GM19043 (cell line): ENCODE data around the gene GPRC5C.
"Not testable (repeated sequence)": the region's sequence is repeated elsewhere in the genome, so short reads cannot be mapped to it uniquely, and the experiment has no call there.

Source experiments
- ATAC-seq: cut with Tn5 transposase; IDR thresholded peaks from one replicate; pipeline ENCODE4 v1.9.1; 2021; ENCODE audit warnings: low read depth; ENCODE audit not compliant: unreplicated experiment

The GPRC5C gene

DNA sequence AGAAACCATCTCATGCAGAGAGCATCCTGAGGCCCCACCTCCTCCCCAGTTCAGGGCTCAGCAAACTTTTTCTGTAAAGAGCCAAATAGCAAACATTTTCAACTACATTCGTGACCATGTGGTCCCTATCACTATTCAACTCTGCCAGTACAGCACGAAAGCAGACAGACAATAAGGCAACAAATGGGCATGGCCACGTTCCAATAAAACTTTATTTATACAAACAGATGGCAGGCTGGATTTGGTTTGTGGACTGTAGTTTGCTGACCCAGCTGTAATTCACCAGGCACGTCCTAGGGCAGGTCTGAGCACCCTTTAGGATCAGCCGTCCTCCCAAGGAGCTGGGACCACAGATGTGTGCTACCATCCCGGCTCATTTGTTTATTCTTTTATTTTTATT is 27.1 kb upstream of the GPRC5C start:
- no peak for ATAC-seq

DNA sequence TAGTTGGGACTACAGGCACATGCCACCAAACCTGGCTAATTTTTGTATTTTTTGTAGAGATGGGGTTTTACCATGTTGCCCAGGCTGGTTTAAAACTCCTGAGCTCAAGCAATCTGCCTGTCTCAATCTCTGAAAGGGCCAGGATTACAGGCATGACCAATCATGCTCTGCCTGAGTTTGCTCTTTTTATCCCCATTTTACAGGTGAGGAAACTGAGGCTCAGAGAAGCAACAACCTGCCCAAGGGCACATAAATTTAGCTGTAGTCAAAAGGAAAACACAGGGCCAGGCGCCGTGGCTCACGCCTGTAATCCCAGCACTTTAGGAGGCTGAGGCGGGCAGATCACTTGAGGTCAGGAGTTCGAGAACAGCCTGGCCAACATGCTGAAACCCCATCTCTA is 26.6 kb upstream of the GPRC5C start:
- not testable (repeated sequence) for ATAC-seq

GRCh38 chr17:74407384-74407783 is 24.5 kb upstream of the GPRC5C start:
- ATAC-seq, result no peak

GRCh38 chr17:74408262-74408661 is 23.6 kb upstream of the GPRC5C start:
- no peak for ATAC-seq

GRCh38 chr17:74408815-74409214 is 23.1 kb upstream of the GPRC5C start:
- no peak for ATAC-seq

DNA sequence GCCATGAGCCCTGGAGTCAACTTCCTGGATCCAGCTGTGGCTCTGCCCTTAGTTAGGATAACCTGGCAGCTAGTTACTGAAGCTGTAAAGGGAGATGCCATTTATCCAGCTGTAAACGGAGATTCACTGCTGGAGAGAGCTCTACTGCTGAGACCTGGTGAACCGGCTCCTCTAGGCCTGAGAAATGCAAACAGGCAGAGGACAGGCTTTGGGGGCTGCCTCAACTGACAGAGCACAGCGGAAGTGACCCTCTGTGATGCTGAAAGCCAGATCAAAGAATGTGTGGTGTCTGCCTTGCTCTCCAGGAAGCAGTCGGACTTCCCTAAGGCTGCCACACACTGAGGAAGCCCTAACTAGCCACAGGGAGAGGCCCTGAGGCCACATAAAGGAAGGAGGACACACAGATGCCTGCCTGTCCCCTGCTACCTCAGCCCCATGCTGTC is 21.9 kb upstream of the GPRC5C start:
- no peak for ATAC-seq

- no peak for ATAC-seq
These were observed 19.3 kb upstream of the GPRC5C start for GRCh38 chr17:74412581-74412980.

DNA sequence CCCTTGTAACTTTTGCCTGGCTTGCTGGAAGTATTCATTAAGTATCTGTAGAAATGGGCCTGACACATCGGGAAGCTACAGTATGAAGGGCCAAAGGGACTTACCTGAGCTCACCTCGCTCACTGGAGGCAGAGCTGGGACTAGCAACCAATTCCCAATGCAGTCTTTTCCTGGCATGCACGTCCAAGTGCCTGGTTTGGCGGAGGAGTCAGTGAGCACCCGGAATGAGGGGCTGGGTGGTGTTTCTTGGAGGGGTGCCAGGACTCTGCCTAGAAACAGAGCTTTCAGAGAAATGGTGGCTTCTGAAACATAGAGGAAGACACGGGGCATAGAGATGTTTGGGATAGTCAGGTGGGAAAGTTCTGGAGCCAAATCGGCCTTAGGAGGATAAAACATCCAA is 18.4 kb upstream of the GPRC5C start:
- ATAC-seq, result no peak

DNA sequence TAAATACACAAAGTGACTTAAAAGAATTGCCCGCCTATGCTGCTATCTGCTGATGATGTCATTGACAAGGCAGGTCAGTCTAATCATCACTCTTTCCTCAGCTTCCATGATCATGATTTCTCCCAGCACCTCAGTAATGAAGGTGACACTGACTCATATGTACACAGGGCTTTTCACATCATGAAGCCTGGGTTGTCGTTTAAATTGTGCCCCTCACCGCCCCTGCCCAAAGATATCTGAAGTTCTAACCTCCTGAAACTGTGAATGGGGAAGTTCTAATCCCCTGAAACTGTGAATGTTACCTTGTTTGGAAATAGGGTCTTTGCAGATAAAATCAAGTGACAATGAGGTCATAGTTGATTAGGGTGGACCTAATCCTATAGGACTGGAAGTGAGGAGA is 17.4 kb upstream of the GPRC5C start:
- no peak for ATAC-seq

GRCh38 chr17:74415608-74416396 is 16.1 kb upstream of the GPRC5C start:
- ATAC-seq, result no peak

DNA sequence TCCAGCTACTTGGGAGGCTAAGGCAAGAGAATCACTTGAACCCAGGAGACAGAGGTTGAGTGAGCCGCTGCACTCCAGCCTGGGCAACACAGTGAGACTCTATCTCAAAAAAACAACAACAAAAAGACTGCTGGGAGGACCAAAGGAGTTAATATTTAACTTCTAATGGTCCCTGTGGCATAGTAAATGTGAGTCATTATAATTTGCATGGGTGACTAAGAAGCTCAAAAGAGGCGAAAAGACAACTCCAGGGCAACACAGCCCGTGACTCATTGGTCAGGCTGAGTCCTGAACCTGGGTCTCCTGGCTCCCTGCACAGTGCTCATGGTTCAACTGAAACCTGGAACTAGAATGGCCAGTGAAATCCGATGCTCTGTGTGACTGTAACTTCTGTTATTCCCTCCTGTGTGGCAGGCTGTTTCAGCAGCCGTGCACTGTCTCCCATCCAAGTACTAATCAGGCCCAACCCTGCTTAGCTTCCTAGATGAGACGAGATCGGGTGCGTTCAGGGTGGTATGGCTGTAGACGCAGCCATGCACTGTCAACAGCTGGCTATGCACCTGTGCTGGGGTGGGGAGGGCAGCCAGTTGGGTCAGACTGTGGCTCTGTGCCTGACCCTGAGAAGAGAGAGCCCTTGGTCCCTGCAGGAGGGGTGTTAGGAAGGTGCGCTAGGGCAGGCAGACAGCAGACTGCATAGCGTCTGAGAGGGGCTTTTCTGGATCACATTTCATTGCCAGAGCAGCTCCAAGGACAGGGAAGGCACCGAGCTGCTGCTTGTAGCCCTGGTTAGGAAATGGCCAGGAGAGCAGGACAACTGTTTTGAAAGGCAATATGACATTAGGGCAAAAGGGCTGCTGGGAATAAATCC is 14.5 kb upstream of the GPRC5C start:
- ATAC-seq, result peak; percentile 58

DNA sequence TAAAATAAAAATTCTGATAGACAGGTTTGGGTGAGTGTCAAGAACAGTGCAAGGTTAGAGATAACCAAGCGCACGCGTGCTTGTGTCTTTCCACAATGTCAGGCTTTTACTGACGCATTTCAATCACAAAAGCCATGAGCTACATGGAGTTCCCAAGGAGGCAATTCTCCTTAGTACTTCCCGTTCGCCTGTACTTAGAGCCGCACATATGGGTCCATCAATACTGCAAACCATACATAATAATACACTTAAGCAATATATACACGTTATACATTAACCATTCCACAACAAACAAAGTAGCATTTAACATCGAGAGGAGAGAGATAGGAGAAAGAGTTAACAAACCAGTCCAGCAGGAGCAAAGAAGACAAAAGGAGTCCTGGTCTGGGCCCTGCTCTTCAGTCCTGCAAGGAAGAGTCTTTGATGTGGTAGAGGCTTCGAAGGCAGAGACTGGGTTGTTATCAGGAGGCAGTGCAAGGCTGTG is 11.9 kb upstream of the GPRC5C start:
- ATAC-seq, result no peak

DNA sequence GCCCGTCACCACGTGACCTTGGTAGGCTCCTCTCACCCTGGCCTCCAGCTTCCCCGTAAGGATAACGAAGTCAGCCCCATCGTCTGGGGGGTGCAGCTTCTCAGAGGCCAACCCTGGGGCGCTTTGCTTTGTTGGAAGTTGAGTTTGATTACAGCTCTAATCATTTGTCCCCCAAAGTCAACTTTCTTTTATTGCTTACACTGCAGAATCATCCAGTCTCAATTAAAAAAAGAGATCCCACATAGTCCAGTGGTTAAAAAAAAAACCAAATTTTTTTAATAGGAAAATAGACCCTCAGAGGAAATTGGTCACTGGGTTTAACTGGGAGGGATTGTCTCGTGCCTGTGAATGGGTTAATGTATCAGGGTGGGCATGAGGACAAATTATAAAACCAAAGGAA is 7.8 kb upstream of the GPRC5C start:
- no peak for ATAC-seq

DNA sequence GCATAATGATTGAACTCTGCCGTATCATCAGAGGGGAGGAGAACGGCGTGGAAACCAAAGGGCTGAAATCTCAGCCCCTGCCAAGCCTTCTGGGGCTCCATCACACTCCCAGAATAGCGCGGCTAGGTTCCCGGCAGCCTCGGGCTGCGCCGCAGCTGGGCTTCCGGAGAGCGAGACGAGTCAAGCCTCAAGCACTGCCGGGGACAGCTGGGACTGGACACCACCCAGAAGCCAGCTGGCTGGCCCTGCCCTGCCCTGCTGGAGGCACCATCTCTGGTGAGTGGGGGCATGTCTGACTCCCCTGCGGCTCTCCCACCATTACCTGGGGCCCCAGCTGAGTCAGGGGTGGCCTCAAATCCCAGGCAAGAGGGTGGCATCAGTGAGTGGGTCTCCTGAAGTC is 7.2 kb upstream of the GPRC5C start:
- no peak for ATAC-seq

DNA sequence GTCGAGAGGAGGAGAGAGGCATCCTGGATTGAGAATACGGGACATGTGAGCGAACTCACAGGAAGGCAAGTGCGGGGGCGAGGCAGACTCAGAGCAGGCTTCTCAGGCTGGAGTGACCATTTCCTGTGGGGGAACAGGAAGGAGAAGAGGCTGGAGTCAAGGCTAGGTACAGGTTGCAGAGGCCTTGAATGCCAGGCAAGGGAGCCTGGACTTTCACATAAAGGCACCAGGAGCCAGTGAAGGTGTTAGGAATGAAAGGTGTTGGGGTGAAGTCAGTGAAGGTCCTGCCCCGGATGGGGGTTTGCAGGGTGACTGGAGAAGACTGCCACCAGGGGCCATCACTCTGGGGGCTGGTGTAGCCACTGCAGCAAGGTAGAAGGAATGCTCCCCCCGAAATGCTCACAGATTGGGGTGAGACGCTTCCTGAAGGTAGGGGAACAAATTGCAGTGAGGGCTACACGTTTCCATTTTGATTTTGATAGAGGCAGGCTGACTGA is 5.3 kb upstream of the GPRC5C start:
- ATAC-seq, result no peak

- no peak for ATAC-seq
These were observed 4.7 kb upstream of the GPRC5C start for GRCh38 chr17:74427048-74427762.

DNA sequence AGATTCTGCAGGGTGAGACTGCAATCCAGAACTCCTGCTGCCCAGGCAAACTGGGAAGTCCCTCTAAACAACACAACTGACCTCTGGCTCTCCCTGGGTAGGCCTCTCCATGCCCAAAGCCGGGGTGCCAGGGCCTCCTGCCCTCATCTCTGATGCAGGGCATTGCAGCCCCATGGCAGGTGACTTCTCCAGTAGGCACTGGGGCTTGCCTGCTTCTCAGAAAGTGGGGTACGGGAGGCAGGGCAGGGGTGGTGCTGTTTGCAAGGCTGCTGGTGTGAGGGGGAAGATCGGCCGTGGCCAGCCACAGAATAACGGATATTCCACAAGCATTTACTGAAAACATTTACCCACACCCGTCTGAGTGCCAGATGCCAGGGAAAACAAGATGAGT is 4.1 kb upstream of the GPRC5C start:
- ATAC-seq, result no peak

DNA sequence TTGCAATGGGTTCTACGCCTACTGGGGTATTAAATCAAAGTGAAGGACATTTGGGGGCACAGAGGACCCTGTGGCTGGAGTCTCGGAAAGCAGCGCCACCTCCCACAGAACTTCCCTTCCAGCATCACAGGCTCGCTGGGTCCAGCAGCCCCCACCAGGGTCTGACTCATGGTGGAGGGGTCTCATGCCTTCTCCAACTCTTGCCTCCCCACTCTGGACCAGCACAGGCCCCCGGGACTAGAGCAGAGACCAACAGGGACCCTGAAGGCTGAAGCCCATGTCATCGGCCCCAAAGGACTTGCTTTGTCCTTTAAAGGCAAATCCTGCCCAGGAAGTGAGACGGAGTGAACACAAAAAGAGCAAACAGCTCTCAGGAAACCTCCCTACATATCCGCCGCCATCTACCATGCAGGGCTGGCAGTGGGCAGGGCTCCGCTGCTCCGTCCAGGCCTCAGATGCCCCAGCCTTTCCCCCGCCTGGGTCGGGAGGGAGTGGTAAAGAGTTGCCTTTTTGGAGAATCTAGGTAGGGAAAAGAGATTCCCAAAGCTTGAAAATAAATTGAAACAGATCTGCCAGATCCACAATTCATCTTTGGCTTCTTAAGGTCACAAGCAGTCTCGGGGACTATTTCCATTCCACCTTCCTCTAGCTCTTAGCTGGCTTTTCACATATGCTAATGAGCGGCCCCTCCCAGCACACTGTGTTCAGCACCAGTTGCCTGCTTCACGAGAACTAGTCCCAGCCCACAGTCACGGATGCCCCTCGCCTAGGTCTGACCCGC is 2.1 kb upstream of the GPRC5C start:
- peak; percentile 25 for ATAC-seq

GRCh38 chr17:74430385-74430705 is 1.5 kb upstream of the GPRC5C start:
- no peak for ATAC-seq
